Large intestine (tissue), 12 donors: Measurements from ENCODE around the gene PPFIBP1. TPM values are rescaled to one million over a fixed set of nuclear protein-coding genes. Genes with fewer than 3 reads are reported as not detected.

Experiments used
- DNase-seq, 2 donors: peaks; one replicate each; pipeline versions ENCODE4 v3.0.0 to v3.0.0-alpha.2; 2013
- H3K27ac ChIP-seq: one replicate; pipeline ENCODE4 v1.5.1; 2013; ENCODE audit warnings: low read length
- H3K27me3 ChIP-seq: 2 replicates; pipeline ENCODE4 v1.6.1; 2013; ENCODE audit warnings: low read length; ENCODE audit not compliant: control insufficient read depth, insufficient read depth
- H3K36me3 ChIP-seq: 2 replicates; pipeline ENCODE4 v1.6.1; 2013; ENCODE audit warnings: low read length; ENCODE audit not compliant: control insufficient read depth, insufficient read depth
- H3K4me1 ChIP-seq: one replicate; pipeline ENCODE4 v1.6.1; 2013; ENCODE audit warnings: low read length; ENCODE audit not compliant: control insufficient read depth, insufficient read depth
- H3K4me3 ChIP-seq: one replicate; pipeline ENCODE4 v1.5.1; 2013; ENCODE audit warnings: low read length
- H3K9me3 ChIP-seq: one replicate; pipeline ENCODE4 v1.6.1; 2013; ENCODE audit warnings: mild to moderate bottlenecking, low read depth, low read length, moderate library complexity; ENCODE audit not compliant: control insufficient read depth
- WGBS: methylation state at CpG from one replicate; pipeline ENCODE4 v1.1.5; 2013; ENCODE audit warnings: low lambda C conversion rate; ENCODE audit not compliant: insufficient coverage; 5-methylcytosine and 5-hydroxymethylcytosine counted together
- long read RNA-seq, 11 donors: transcript quantifications; one replicate each; lab custom pipeline, GENCODE V29; 2026
- polyA plus RNA-seq: library from polyadenylated mRNA; unstranded; fragments of 120-200 nt; gene quantifications from one replicate; pipeline ENCODE4 v1.2.1, GENCODE V29; 2013

Gene PPFIBP1
- polyA plus RNA-seq = 41.5 TPM
- long read RNA-seq, donor 1 = 0 reads
- long read RNA-seq, donor 2, transcript PPFIBP1-204 (6 exons, 875 nt) = major isoform, 6 of 11 reads
- long read RNA-seq, donor 2, partial matches to known transcripts = 0 of 11 reads
- long read RNA-seq, donor 2, other reads (novel, unspliced or antisense) = 0 of 11 reads
- long read RNA-seq, donor 3 = 0 reads
- long read RNA-seq, donor 4 = 0 reads
- long read RNA-seq, donor 5, partial matches to known transcripts = 0 of 5 reads
- long read RNA-seq, donor 5, other reads (novel, unspliced or antisense) = 0 of 5 reads
- long read RNA-seq, donor 6, partial matches to known transcripts = 0 of 4 reads
- long read RNA-seq, donor 6, other reads (novel, unspliced or antisense) = 0 of 4 reads
- long read RNA-seq, donor 7, partial matches to known transcripts = 0 of 7 reads
- long read RNA-seq, donor 7, other reads (novel, unspliced or antisense) = 0 of 7 reads
- long read RNA-seq, donor 8, partial matches to known transcripts = 0 of 7 reads
- long read RNA-seq, donor 8, other reads (novel, unspliced or antisense) = 0 of 7 reads
- long read RNA-seq, donor 9, partial matches to known transcripts = 7 of 11 reads
- long read RNA-seq, donor 9, other reads (novel, unspliced or antisense) = 0 of 11 reads
- long read RNA-seq, donor 10, partial matches to known transcripts = 0 of 2 reads
- long read RNA-seq, donor 10, other reads (novel, unspliced or antisense) = 0 of 2 reads
- long read RNA-seq, donor 11, partial matches to known transcripts = 0 of 3 reads
- long read RNA-seq, donor 11, other reads (novel, unspliced or antisense) = 0 of 3 reads

GRCh38 chr12:27523642-27524493 is at the start of gene PPFIBP1:
TSS of gene PPFIBP1 (plus strand) at chr12:27524206. CDS start at chr12:27633397, 109,191 bp downstream.
- Histone ChIP-seq H3K36me3 (no peaks in the 10 kb centered on the region), H3K27me3 (no peaks in the 10 kb centered on the region), H3K4me1 (peaks cover 9% of the 10 kb centered on the region), H3K4me3 (peak within 1 kb of the TSS; percentile 93), H3K9me3 (no peaks in the 10 kb centered on the region), H3K27ac (peak within 1 kb of the TSS; percentile 95)
- peak; percentile 97 to 99 for DNase-seq
- WGBS = 0% methylated on average over 4 of the region's 41 CpGs

GRCh38 chr12:27474344-27474743 is 49.7 kb upstream of the PPFIBP1 start:
- Histone ChIP-seq H3K9me3 (peaks cover 9% of the 10 kb centered on the region), H3K36me3 (no peaks in the 10 kb centered on the region), H3K27me3 (no peaks in the 10 kb centered on the region), H3K4me3 (no peak overlapping the region), H3K4me1 (no peaks in the 10 kb centered on the region), H3K27ac (no peak overlapping the region)
- DNase-seq = no peak
- WGBS = no CpG with 5 or more reads among the region's 3 CpGs

DNA sequence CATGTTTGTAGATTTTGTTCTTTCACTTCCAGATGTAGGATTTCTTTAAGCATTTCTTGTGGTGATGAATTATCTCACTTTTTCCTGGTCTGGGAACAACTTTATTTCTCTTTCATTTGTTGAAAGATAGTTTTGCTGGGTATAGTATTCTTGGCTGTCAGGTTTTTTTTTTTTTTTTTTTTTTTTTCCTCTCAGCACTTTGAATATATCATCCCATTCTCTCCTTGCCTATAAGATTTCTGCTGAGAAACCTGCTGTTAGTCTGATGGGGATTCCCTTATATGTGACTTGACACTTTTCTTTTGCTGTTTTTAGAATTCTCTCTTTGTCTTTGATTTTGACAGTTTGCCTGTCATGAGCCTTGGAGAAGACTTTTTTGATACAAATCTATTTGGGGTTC is 47.0 kb upstream of the PPFIBP1 start:
- H3K4me1 ChIP-seq = no peaks in the 10 kb centered on the region
- H3K27me3 ChIP-seq = no peaks in the 10 kb centered on the region
- H3K9me3 ChIP-seq = peaks cover 9% of the 10 kb centered on the region
- H3K27ac ChIP-seq = no peak overlapping the region
- H3K4me3 ChIP-seq = no peak overlapping the region
- no peaks in the 10 kb centered on the region for H3K36me3 ChIP-seq
- no peak for DNase-seq

- Histone ChIP-seq H3K27me3 (no peaks in the 10 kb centered on the region), H3K27ac (no peak overlapping the region), H3K4me1 (no peaks in the 10 kb centered on the region), H3K36me3 (no peaks in the 10 kb centered on the region), H3K9me3 (peaks cover 9% of the 10 kb centered on the region), H3K4me3 (no peak overlapping the region)
- DNase-seq = no peak
These were observed 45.1 kb upstream of the PPFIBP1 start for GRCh38 chr12:27478949-27479348.

DNA sequence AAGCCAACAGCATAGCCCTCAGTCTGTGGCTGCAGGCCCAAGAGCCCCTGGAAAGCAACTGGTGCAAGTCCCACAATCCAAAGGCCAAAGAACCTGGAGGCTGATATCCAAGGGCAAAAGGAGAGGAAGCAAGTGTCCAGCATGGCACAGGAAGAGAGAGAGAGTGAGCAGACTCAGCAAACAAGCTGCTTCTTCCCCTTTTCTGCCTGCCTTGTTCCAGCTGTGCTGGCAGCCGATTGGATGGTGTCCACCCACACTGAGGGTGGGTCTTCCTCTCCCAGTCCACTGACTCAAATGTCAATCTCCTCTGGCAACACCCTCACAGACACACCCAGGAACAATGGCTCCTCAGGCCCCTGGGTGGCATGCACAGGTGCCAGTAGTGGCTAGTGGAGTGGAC is 44.0 kb upstream of the PPFIBP1 start:
- WGBS = no CpG with 5 or more reads among the region's 1 CpG
- Histone ChIP-seq H3K4me3 (no peak overlapping the region), H3K27ac (no peak overlapping the region), H3K9me3 (peaks cover 9% of the 10 kb centered on the region), H3K36me3 (no peaks in the 10 kb centered on the region), H3K27me3 (no peaks in the 10 kb centered on the region), H3K4me1 (no peaks in the 10 kb centered on the region)
- no peak for DNase-seq

DNA sequence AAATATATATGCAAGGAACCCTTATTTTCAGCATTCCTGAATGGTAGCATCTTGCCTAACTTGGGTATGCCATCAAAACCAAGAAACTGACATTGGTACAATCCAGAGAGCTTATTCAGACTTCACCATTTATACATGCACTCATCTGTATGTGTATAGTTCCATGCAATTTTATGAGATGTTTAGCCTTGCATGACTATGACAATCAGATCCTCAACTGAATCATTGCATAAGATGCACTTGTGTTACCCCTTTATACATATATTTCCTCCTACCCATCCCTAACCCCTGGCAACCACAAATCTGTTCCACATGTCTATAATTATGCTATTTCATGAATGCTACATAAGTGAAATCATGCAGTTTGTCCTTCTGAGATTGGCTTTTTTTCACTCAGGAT is 37.0 kb upstream of the PPFIBP1 start:
- no peak for DNase-seq
- H3K27me3 ChIP-seq = no peaks in the 10 kb centered on the region
- no peak overlapping the region for H3K4me3 ChIP-seq
- no peaks in the 10 kb centered on the region for H3K9me3 ChIP-seq
- H3K36me3 ChIP-seq = no peaks in the 10 kb centered on the region
- no peaks in the 10 kb centered on the region for H3K4me1 ChIP-seq
- H3K27ac ChIP-seq = no peak overlapping the region

- H3K9me3 ChIP-seq = no peaks in the 10 kb centered on the region
- no peak overlapping the region for H3K27ac ChIP-seq
- 71% methylated on average over 3 of the region's 5 CpGs for WGBS
These were observed 35.5 kb upstream of the PPFIBP1 start for GRCh38 chr12:27488479-27488878.

DNA sequence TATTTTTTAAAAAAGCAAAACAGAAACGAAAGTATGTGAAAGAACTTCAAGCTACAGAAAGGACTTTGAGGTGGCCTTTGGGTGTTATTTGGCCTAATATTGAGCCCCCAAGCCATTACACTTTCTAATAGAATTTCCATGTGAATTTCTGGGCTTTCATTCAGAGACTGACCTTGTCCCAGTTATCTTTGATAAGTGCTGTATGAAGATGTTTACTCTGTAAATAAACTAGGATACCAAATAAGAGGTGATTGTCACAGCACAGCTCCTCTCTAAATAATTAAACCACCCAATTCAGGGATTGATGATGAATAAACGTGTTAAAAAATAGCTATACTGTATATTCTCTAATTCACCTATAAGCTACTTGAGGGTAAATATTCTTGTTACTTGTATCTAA is 32.8 kb upstream of the PPFIBP1 start:
- Histone ChIP-seq H3K9me3 (no peaks in the 10 kb centered on the region), H3K27me3 (no peaks in the 10 kb centered on the region), H3K27ac (no peak overlapping the region), H3K4me3 (no peak overlapping the region), H3K36me3 (no peaks in the 10 kb centered on the region), H3K4me1 (no peaks in the 10 kb centered on the region)
- 83% methylated on average over 1 of the region's 2 CpGs for WGBS
- no peak for DNase-seq

More at GRCh38 chr12:27488479-27488878, 35.5 kb upstream of the PPFIBP1 start:
- H3K36me3 ChIP-seq = no peaks in the 10 kb centered on the region
- H3K4me1 ChIP-seq = no peaks in the 10 kb centered on the region
- H3K4me3 ChIP-seq = no peak overlapping the region
- H3K27me3 ChIP-seq = no peaks in the 10 kb centered on the region
- DNase-seq = no peak

DNA sequence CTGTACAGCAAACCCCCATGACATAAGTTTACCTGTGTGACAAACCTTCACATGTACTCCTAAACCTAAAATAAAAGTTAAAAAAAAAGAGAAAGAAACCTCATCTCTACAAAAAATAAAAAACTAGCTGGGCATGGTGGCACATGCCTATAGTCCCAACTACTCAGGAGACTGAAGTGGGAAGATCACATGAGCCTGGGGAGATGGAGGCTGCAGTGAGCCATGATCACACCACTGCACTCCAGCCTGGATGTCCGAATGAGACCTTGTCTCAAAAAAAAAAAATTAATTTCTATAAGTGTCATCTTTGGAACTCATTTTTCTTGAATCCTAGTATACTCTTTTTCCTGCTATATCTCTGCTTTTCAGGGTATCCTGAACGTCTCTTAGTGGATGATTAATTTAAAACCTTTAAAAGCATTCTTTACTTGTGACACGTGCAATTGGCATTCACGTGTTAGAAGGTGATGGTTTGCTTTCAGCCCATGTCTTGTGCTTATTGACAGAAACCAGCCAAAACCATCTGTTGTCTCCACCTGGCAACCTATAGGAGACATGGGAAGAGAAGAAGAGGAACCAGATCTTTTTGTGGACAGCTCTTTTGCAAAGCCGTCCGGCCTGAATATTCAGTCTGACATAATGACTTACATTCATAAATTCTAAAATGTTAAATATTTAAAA is 30.6 kb upstream of the PPFIBP1 start:
- Histone ChIP-seq H3K9me3 (no peaks in the 10 kb centered on the region), H3K27me3 (no peaks in the 10 kb centered on the region), H3K4me1 (no peaks in the 10 kb centered on the region), H3K36me3 (no peaks in the 10 kb centered on the region), H3K4me3 (no peak overlapping the region), H3K27ac (no peak overlapping the region)
- DNase-seq = no peak
- 69% methylated on average over 3 of the region's 6 CpGs for WGBS

DNA sequence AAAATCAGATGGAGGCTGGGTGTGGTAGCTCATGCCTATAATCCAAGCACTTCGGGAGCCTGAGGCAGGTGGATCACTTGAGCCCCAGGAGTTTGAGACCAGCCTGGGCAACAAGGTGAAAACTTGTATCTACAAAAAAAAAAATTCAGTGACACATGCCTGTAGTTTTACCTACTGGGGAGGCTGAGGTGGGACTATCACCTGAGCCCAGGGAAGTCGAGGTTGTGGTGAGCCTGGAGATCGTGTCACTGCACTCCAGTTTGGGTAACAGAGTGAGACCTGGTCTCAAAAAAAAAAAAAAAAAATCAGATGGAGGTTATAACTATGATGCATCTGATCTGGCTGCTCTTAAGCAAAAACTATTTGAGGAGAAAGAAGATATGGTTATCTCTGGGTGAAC is 26.6 kb upstream of the PPFIBP1 start:
- DNase-seq = no peak
- no peaks in the 10 kb centered on the region for H3K9me3 ChIP-seq
- H3K4me1 ChIP-seq = no peaks in the 10 kb centered on the region
- no peaks in the 10 kb centered on the region for H3K36me3 ChIP-seq
- no CpG with 5 or more reads among the region's 3 CpGs for WGBS
- no peaks in the 10 kb centered on the region for H3K27me3 ChIP-seq
- H3K27ac ChIP-seq = no peak overlapping the region
- H3K4me3 ChIP-seq = no peak overlapping the region
